ENCODE data around the gene PLA2G2C.

- TF ChIP-seq POLR2AphosphoS5 (IDR thresholded peaks at IDR 0.05; ENCODE audit: insufficient read depth in 1 of 2, low read depth in 1 of 2) (no peak), POLR2A (IDR thresholded peaks at IDR 0.05) (no peak)
- TF ChIP-seq, protein P1, sequence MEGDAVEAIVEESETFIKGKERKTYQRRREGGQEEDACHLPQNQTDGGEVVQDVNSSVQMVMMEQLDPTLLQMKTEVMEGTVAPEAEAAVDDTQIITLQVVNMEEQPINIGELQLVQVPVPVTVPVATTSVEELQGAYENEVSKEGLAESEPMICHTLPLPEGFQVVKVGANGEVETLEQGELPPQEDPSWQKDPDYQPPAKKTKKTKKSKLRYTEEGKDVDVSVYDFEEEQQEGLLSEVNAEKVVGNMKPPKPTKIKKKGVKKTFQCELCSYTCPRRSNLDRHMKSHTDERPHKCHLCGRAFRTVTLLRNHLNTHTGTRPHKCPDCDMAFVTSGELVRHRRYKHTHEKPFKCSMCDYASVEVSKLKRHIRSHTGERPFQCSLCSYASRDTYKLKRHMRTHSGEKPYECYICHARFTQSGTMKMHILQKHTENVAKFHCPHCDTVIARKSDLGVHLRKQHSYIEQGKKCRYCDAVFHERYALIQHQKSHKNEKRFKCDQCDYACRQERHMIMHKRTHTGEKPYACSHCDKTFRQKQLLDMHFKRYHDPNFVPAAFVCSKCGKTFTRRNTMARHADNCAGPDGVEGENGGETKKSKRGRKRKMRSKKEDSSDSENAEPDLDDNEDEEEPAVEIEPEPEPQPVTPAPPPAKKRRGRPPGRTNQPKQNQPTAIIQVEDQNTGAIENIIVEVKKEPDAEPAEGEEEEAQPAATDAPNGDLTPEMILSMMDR (IDR thresholded peaks at IDR 0.05): no peak
Measured at GRCh38 chr1:20117236-20117635, 69.1 kb downstream of the PLA2G2C start.

Measured in vagina (tissue), 2 donors.